HEK293 (cell line): Measurements from ENCODE around the gene ROBO1.

Source experiments
- CTCF ChIP-seq: fragments of 450-650 bp; formaldehyde crosslinking; IDR thresholded peaks from 2 replicates; pipeline ENCODE4 v1.5.1; 2016; ENCODE audit warnings: missing biosample characterization, missing genetic modification characterization
- WT1 ChIP-seq: fragments of 450-650 bp; formaldehyde crosslinking; IDR thresholded peaks from 2 replicates; pipeline ENCODE4 v1.5.1; 2016; ENCODE audit warnings: missing biosample characterization, missing genetic modification characterization
- ZFHX2 ChIP-seq: fragments of 450-650 bp; formaldehyde crosslinking; conservative IDR thresholded peaks from 2 replicates; pipeline ENCODE4 v1.5.1; 2016; ENCODE audit warnings: missing biosample characterization, missing genetic modification characterization
- ZNF223 ChIP-seq: fragments of 450-650 bp; formaldehyde crosslinking; IDR thresholded peaks from 2 replicates; pipeline ENCODE4 v1.5.1; 2016; ENCODE audit warnings: missing biosample characterization, missing genetic modification characterization

DNA sequence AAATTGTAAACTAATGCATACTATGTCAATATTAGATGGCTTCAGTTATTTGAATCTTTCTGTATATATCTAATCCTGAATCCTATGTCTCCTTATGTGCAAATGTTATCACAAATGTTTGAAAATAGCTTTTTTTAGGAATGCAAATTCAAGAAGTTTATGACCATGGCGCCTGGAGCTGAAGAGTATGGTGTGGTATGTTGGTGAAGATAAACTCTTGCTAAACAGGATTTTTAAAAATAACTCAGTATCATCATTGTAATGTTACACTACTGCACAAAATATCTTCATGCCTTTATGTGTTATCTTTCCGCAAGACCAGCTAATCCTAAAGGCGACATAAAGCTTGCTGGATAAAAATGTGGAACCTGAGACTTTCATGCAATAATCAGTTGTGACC, 382.6 kb downstream of the ROBO1 start:
- no peak for TF ChIP-seq ZNF223
- no peak for TF ChIP-seq ZFHX2
- no peak for TF ChIP-seq WT1 (tag by site-specific recombination)
- no peak for TF ChIP-seq CTCF (tag by site-specific recombination)
